Measurements from ENCODE around the gene IL17B. TPM values are rescaled to one million over a fixed set of nuclear protein-coding genes. Genes with fewer than 3 reads are reported as not detected.

IL17B gene
- total and polyA plus RNA-seq, 2 of the 13 experiments (the other 11 are each of a cell fraction or from before 2014, with no cell fraction given): 0.29 to 2.6 TPM

GRCh38 chr5:149404746-149405549 lies 25.9 kb upstream of the IL17B start (continued):
- no peak for TF ChIP-seq ZNF263 (CRISPR knock-in tag; IDR thresholded peaks at IDR 0.05)
- TF ChIP-seq THAP8 (CRISPR knock-in tag; IDR thresholded peaks at IDR 0.05; ENCODE audit: borderline replicate concordance): no peak
- TF ChIP-seq THAP7 (CRISPR knock-in tag; IDR thresholded peaks at IDR 0.05): no peak
- no peak for TF ChIP-seq KMT2A (CRISPR knock-in tag; IDR thresholded peaks at IDR 0.05)
- TF ChIP-seq ZNF282 (IDR thresholded peaks at IDR 0.05; ENCODE audit: partially characterized antibody): no peak
- no peak for TF ChIP-seq USF2 (IDR thresholded peaks at IDR 0.05; ENCODE audit: low read depth, low read length)
- TF ChIP-seq USF2 (CRISPR knock-in tag; IDR thresholded peaks at IDR 0.05; ENCODE audit: borderline replicate concordance): peak; percentile 31; the same call in 1 of the 2 replicates
- 0 out of 2 replicates have a peak, but pooled peaks have one; percentile 40 for TF ChIP-seq KLF12 (CRISPR knock-in tag; IDR thresholded peaks at IDR 0.05; ENCODE audit: borderline replicate concordance)
- no peak for TF ChIP-seq KDM2A (CRISPR knock-in tag; IDR thresholded peaks at IDR 0.05; ENCODE audit: borderline replicate concordance, low read depth)
- TF ChIP-seq NCOA1 (CRISPR knock-in tag; IDR thresholded peaks at IDR 0.05): no peak
- no peak for TF ChIP-seq ZNF441 (CRISPR knock-in tag; IDR thresholded peaks at IDR 0.05; ENCODE audit: borderline replicate concordance)
- TF ChIP-seq RNF2 (conservative IDR thresholded peaks at IDR 0.05; ENCODE audit: low read depth): no peak
- no peak for TF ChIP-seq TRIM24 (CRISPR knock-in tag; IDR thresholded peaks at IDR 0.05)
- peak; percentile 36; the same call in 1 of the 2 replicates for TF ChIP-seq TBX2 (CRISPR knock-in tag; IDR thresholded peaks at IDR 0.05; ENCODE audit: borderline replicate concordance)
- no peak for TF ChIP-seq ZNF749 (CRISPR knock-in tag; IDR thresholded peaks at IDR 0.05; ENCODE audit: borderline replicate concordance)
- TF ChIP-seq ZNF691 (CRISPR knock-in tag; IDR thresholded peaks at IDR 0.05; ENCODE audit: borderline replicate concordance, low read depth): 0 out of 2 replicates have a peak, but pooled peaks have one; percentile 8
- TF ChIP-seq JUNB (CRISPR knock-in tag; IDR thresholded peaks at IDR 0.05; ENCODE audit: borderline replicate concordance): no peak
- TF ChIP-seq AGO2 (optimal IDR thresholded peaks at IDR 0.05; ENCODE audit: low read depth, low read length): no peak
- no peak for TF ChIP-seq HMGA1 (CRISPR knock-in tag; conservative IDR thresholded peaks at IDR 0.05)
- TF ChIP-seq KLF11 (CRISPR knock-in tag; IDR thresholded peaks at IDR 0.05): no peak
- TF ChIP-seq HMG20A (CRISPR knock-in tag; IDR thresholded peaks at IDR 0.05; ENCODE audit: borderline replicate concordance): no peak; the same call in 1 of the 2 replicates
- no peak for TF ChIP-seq ZNF550 (CRISPR knock-in tag; IDR thresholded peaks at IDR 0.05; ENCODE audit: borderline replicate concordance)
- TF ChIP-seq TFDP1 (CRISPR knock-in tag; IDR thresholded peaks at IDR 0.05; ENCODE audit: borderline replicate concordance): no peak
- no peak for TF ChIP-seq ZNF484 (CRISPR knock-in tag; IDR thresholded peaks at IDR 0.05; ENCODE audit: borderline replicate concordance, low read depth)
- TF ChIP-seq ZNF180 (CRISPR knock-in tag; IDR thresholded peaks at IDR 0.05; ENCODE audit: borderline replicate concordance, low read depth): no peak
